ENCODE measurements around the gene MLKL.
"Not testable (repeated sequence)": the region's sequence is repeated elsewhere in the genome, so short reads cannot be mapped to it uniquely, and the experiment has no call there.

MLKL gene

DNA sequence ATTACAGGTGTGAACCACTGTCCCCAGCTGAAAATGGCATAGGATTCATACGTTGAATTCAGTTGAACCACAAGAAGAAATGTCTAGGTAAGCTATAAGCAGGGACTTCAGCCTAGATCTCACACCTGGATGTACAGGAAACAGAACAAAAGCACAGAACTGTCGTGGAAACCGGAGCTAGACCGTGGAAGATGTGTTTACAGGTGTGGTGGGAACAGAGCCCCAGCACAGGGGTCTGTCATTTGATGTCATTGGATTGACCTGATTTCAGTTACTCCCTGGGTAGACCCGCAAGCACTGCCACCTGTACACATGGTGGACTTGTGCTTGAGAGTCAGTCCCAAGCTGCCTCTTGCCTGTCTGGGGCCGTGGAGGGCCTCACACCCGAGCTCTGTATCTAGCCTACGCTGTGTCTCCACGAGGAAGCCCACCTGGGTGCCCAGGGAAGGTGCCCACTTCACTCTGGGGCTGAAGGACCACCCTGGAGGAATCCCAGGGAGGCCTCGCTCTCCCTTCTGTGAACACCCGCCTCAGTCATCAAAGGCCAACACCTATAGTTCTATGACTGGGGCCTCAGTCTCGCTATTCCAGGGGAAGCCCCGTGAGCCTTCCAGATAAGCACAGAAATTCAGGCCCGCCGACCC lies 32.2 kb upstream of the MLKL start:
- no peak for DNase-seq (ENCODE audit: low read depth)

DNA sequence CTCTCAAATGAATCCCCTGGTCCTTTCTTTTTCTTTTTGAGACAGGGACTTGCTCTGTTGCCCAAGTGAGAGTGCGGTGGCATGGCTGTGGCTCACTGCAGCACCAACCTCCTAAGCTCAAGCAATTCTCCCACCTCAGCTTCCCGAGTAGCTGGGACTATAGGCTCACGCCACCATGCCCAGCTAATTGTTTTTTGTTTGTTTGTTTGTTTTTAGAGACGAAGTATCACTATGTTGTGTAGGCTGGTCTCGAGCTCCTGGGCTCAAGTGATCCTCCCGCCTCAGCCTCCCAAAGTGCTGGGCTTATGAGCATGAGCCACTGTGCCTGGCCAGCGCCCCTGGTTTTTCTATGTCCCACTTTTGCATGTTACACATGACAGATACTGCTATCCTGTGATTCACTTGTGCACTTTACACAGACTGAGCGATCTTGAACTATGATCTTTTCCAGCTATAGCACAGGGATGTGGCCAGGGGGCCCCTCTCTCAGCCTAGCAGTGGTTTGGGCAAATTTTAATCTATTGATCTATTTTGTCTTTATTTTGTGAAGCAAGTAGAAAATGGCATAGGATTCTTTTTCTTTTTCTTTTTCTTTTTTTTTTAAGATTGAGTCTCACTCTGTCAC lies 31.3 kb upstream of the MLKL start:
- DNase-seq (ENCODE audit: low read depth), result no peak

DNA sequence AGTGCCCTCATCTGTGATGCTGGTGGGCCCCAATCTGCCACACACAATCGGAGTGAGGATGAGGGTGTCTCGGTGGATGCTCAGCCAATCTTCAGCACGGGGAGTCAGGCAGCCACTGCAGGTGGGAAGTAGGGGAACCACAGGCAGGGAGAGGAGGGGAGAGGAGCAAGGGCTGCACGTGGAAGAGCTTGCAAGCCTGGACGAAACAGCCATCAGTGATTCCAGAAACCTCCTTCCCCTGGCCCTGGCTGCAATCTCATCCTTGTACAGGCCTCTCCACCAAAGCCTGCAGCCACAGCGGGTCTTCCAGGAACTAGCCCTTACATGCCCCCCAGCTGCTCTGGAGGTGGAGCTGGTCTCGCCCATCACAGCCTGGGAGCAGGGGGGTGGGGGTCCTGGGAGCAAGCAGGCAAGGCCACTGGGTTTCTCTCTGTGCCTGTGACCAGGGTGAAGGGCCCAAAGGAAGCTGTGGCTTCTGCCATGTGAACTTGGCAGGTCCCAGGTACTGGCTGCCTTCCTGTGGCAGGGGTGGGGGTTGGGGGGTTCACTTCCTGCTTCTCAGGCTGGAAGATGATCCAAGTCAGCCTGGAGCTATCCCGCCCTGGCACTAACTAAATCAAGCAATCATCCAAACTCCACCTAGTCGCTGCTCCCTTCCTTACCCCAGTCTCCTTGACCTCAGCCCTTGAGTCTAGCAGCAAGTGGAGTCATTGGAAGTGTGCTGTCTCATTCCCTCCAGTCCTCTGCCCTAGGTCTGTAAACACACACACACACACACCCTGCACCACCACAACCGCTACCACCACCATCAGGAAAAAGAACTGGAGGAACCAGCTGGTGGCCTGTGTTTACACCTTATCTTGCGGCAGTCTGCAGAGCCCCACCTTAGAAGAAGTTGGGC lies 29.4 kb upstream of the MLKL start:
- DNase-seq (ENCODE audit: low read depth), result no peak

- DNase-seq (ENCODE audit: low read depth), result no peak
Observed at GRCh38 chr16:74727903-74728302, 27.2 kb upstream of the MLKL start.

DNA sequence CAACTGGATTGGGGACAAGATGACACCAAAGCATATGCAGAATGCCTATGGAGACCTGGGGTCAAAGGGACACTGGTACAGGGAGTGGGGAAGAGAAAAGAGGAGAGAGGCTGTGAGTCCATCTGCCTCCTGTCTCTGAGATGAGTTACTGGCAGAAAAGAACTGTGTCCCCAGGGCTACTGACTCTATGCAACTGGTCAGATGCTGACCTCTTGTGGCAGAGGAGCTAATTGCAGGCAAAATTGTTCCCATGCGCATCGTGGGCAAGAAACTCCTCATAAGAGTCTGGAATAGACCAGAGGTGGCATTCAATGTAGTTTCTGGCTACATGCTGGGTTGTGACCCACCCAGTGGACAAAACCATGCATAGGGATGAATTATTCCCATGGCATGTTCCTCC lies 26.1 kb upstream of the MLKL start:
- no peak for DNase-seq (ENCODE audit: low read depth)

DNA sequence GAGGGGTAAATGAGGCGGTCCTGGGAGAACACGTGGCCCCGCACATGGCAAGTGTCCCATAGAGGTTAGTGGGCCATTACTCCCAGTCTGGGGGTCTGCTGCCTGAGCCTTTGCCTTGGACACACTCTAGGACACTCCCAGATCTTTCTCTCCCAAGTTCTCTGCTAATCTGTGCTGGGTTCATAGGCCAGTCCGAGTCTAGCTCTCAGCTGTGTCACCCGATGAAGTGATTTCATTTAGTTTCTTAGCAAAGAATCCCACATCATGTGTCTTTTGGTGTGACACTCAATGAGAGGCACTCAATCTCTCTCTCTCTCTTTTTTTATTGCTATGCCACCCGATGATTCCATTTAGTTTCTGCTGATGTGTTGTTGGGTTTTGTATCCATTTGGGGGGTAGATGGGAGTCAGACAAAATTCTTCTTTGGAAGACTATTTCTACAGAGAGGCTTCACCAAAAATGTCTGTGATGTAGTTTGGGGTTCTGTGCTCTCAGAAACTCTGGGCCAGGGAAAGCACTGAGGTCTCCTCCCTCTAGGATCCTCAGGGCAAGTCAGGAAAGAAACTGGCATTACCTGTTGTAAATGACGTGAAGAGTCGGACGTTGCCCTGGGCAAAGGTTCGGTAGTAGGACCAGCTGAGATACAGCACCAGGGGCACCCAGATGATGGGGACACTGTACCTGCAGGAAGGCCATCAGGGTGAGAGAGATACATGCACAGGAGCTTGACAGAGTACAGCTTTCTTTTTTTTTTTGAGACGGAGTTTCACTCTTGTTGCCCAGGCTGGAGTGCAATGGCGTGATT lies 25.2 kb upstream of the MLKL start:
- no peak for DNase-seq (ENCODE audit: low read depth)

DNA sequence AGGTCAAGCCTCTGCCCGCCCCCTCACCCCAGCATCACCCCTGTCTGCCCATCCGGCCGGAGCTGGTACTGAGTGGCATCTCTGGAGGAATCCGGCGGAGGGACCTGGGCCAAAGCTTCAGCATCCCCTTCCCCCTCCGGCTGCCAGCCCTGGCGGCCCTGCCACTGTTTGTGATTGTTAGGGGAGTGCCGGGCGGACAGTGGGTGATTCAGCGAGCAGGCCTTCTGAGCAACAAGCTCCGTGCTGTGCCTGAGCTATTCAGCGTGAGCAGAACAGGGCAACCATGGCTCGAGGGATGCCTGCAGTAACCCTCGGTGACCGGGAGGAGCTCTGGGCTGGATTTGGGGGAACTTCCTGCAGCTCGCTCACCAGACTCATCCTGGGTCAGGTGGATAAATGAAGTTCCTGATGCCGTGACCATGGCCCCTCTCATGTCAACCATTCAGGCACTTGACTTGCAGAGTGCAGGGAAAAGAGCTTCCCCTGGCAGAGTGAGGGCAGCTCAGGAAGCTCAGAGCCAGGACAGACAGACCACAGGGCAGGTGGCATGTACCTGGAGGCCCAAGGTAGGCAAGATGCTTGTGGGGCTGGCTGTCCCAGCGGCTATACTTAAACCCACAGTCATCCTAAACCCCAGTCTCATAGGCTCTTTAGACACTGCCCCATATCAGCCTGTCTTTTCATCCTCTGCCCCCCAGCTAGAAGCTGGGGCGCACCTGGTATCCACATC lies 24.3 kb upstream of the MLKL start:
- peak; percentile 34 for DNase-seq (ENCODE audit: low read depth)

- DNase-seq (ENCODE audit: low read depth), result no peak
Observed at GRCh38 chr16:74723256-74723655, 22.6 kb upstream of the MLKL start.

DNA sequence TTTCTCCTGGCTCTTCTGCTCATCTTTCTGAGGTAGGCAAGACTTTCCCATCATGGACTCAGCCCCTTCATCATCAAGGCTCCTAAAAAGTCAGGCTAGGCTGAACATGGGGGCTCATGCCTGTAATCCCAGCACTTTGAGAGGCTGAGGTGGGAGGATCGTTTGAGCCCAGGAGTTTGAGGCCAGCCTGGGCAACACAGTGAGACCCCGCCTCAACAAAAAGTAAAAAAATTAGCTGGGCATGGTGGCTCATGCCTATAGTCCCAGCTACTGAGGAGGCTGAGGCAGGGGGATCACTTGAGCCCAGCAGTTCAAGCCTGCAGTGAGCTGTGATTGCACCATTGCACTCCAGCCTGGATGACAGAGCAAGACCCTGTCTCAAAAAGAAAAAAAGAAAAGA lies 21.5 kb upstream of the MLKL start:
- not testable (repeated sequence) for DNase-seq (ENCODE audit: low read depth)

DNA sequence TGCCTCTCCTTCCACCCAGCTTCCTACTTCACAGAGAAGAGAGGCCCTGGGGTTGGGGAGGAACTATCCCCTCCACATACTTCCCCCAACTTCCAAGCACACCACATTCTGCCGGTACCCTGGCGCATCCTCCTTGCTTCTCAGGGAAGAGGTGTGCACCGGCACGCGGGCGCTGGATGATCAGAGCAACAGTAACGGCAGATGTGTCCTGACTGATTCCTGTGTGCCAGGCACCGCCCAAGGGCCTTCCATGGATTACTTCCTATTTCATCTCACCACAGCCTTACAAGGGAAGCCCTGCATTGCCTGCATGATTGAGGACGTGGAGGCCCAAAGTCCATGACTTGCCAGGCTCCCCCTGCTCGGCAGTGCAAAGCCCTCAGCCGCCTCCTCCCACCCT lies 21.1 kb upstream of the MLKL start:
- no peak for DNase-seq (ENCODE audit: low read depth)

DNA sequence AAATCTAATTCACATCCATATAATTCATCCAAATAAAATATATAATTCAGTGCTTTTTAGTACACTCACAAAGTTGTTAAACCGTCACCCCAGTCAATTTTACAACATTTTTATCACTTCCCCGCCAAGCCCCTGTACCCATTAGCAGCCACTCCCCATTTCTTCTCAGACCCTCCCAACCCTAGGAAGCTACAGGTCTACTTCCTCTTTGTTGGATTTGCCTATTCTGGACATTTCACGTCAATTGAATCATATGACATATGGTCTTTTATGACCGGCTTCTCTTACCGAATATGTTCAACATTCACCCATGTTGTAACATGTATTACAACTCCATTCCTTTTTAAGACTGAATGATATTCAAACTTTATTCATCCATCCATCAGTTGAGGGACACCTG lies 19.9 kb upstream of the MLKL start:
- no peak for DNase-seq (ENCODE audit: low read depth)

- DNase-seq (ENCODE audit: low read depth), result no peak
Observed at GRCh38 chr16:74718741-74719610, 18.3 kb upstream of the MLKL start.

- no peak for DNase-seq (ENCODE audit: low read depth)
Observed at GRCh38 chr16:74718140-74718539, 17.5 kb upstream of the MLKL start.

GRCh38 chr16:74717367-74717766 lies 16.7 kb upstream of the MLKL start:
- DNase-seq (ENCODE audit: low read depth), result no peak

- DNase-seq (ENCODE audit: low read depth), result no peak
Observed at GRCh38 chr16:74716355-74716754, 15.7 kb upstream of the MLKL start.

DNA sequence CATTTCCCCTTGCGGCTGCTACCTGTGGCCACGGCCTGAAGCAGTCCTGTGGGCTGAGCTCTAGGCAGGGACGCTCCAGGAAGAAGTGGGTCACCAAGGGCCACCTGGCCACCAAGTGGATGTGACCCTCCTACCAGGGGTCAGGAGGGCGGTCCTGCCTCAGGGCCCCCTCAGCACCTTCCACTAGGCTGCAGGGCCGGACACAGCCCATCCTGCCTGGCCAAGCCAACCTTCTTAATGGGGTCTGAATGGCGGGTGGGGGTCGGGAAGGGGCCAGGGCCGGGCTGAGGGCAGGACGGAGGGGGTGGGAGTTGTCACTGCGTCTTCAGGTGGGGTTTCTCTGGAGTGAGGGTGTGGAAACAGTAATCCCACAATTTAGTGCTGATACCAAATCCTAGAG lies 13.2 kb upstream of the MLKL start:
- no peak for DNase-seq (ENCODE audit: low read depth)

- DNase-seq (ENCODE audit: low read depth), result no peak
Observed at GRCh38 chr16:74713325-74713724, 12.7 kb upstream of the MLKL start.

DNA sequence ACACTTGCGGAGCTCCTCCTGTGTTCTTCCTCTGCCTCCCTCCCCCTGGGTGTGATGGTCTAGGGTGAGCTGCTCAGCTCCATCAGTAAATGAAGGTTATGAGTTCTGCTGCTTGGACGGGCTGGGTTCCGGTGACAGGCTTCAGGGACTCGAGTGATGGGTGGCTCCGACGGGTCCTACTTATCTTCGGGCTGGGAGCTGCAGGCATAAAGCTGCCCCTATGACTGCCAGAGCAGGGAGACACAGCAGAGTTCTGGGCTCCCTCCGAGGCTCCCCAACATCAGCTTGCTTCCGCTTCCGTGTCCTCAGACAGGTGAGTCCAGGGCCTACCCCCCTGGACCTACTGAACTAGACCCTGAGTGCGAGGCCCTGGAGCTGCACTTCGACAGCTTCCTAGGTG lies 11.3 kb upstream of the MLKL start:
- no peak for DNase-seq (ENCODE audit: low read depth)

DNA sequence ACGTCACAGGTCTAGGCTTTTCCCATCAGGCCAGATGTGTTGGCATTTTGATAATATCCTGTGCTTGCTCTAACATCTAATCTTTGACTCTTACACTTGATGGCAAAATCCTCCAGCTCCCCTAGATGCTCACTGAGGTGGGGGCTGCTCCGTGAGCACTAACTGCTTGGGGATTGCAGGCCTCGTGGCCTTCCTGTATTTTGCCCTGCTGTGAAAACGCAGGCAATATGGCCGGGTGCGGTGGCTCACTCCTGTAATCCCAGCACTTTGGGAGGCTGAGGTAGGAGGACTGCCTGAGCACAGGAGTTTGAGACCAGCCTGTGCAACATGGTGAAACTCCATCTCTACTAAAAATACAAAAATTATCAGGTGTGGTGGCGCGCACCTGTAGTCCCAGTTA lies 9.7 kb upstream of the MLKL start:
- DNase-seq (ENCODE audit: low read depth), result no peak

- peak; percentile 50 for DNase-seq (ENCODE audit: low read depth)
Observed at GRCh38 chr16:74709441-74709877, 8.8 kb upstream of the MLKL start.

DNA sequence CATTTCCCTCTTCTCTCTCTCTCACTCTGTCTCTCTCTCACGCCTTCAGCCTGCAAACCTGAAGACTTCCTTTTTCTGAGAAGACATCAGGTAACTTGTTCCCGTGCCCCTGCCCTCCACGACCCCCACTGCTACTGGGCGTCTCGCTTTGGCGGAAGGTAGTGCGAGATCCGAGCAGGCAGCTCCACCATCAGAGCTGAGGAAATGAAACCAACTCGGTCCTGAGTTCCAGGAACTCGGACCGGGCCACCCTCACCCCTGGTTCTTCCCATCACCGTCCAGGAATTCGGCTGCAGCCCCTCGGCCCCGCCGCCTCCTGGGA lies 585 bp downstream of the MLKL start:
- no peak for DNase-seq (ENCODE audit: low read depth)

Measured in stromal cell of bone marrow (primary cell).